MM.1S (cell line): ENCODE measurements around the gene CYS1.
"Not testable (repeated sequence)": the region's sequence is repeated elsewhere in the genome, so short reads cannot be mapped to it uniquely, and the experiment has no call there.

Experiments
- DNase-seq: peaks from one replicate; pipeline ENCODE4 v3.0.0-alpha.2; 2015
- H2AFZ ChIP-seq: fragments of 300-600 bp; sonication (generic); 2 replicates; pipeline ENCODE4 v1.6.0; 2016; ENCODE audit warnings: antibody characterized with exemption, low read length
- H3F3A ChIP-seq: fragments of 300-600 bp; sonication (generic); 2 replicates; pipeline ENCODE4 v1.6.1; 2016; ENCODE audit warnings: mild to moderate bottlenecking, antibody characterized with exemption, low read length, moderate library complexity, mixed read lengths; ENCODE audit not compliant: insufficient read depth
- H3K27ac ChIP-seq: fragments of 300-600 bp; sonication (generic); 2 replicates; pipeline ENCODE4 v1.5.1; 2016; ENCODE audit warnings: mild to moderate bottlenecking, low read length
- H3K27me3 ChIP-seq: fragments of 300-600 bp; sonication (generic); replicated peaks from 2 replicates; pipeline ENCODE4 v1.6.0; 2016; ENCODE audit warnings: low read length; ENCODE audit not compliant: insufficient read depth
- H3K36me3 ChIP-seq: fragments of 300-600 bp; sonication (generic); replicated peaks from 2 replicates; pipeline ENCODE4 v1.6.1; 2016; ENCODE audit warnings: mild to moderate bottlenecking, low read length, mixed read lengths; ENCODE audit not compliant: insufficient read depth
- H3K4me1 ChIP-seq: fragments of 300-600 bp; sonication (generic); 2 replicates; pipeline ENCODE4 v1.6.1; 2016; ENCODE audit warnings: low read length, mixed read lengths
- H3K4me2 ChIP-seq: fragments of 300-600 bp; sonication (generic); 2 replicates; pipeline ENCODE4 v1.6.0; 2016; ENCODE audit warnings: low read depth, low read length
- H3K4me3 ChIP-seq: fragments of 300-600 bp; sonication (generic); 2 replicates; pipeline ENCODE4 v1.5.1; 2016; ENCODE audit warnings: low read length, mixed read lengths
- H3K79me2 ChIP-seq: fragments of 300-600 bp; sonication (generic); 2 replicates; pipeline ENCODE4 v1.6.1; 2016; ENCODE audit warnings: mixed run types, low read length, mixed read lengths
- H3K9ac ChIP-seq: fragments of 300-600 bp; sonication (generic); 2 replicates; pipeline ENCODE4 v1.6.1; 2016; ENCODE audit warnings: low read length, mixed read lengths
- H3K9me2 ChIP-seq: fragments of 300-600 bp; sonication (generic); replicated peaks from 2 replicates; pipeline ENCODE4 v1.6.1; 2016; ENCODE audit warnings: mild to moderate bottlenecking, low read length, mixed read lengths; ENCODE audit not compliant: insufficient read depth
- H3K9me3 ChIP-seq: fragments of 300-600 bp; sonication (generic); replicated peaks from 2 replicates; pipeline ENCODE4 v1.6.1; 2016; ENCODE audit warnings: mild to moderate bottlenecking, low read length, mixed read lengths; ENCODE audit not compliant: insufficient read depth
- H4K20me1 ChIP-seq: fragments of 300-600 bp; sonication (generic); 2 replicates; pipeline ENCODE4 v1.6.1; 2016; ENCODE audit warnings: mild to moderate bottlenecking, low read length, moderate library complexity, mixed read lengths; ENCODE audit not compliant: insufficient read depth
- CTCF ChIP-seq: fragments of 300-600 bp; sonication (generic); IDR thresholded peaks from 2 replicates; pipeline ENCODE4 v1.5.1; 2016; ENCODE audit warnings: antibody characterized with exemption, low read length, mixed read lengths
- EZH2 ChIP-seq: fragments of 300-600 bp; sonication (generic); optimal IDR thresholded peaks from 2 replicates; pipeline ENCODE3; 2017; ENCODE audit warnings: low read depth, mild to moderate bottlenecking, antibody characterized with exemption, low read length, mixed read lengths
- EZH2phosphoT487 ChIP-seq: fragments of 300-600 bp; sonication (generic); IDR thresholded peaks from 2 replicates; pipeline ENCODE4 v1.6.1; 2018; ENCODE audit warnings: antibody characterized with exemption, low read length

The CYS1 gene

GRCh38 chr2:10010861-10011605 is 69.2 kb downstream of the CYS1 start:
- not testable (repeated sequence) for H2AFZ ChIP-seq, DNase-seq, H3K4me2 ChIP-seq, H3K4me1 ChIP-seq, H4K20me1 ChIP-seq, H3K9me3 ChIP-seq, H3K9me2 ChIP-seq, H3F3A ChIP-seq, H3K4me3 ChIP-seq, H3K27ac ChIP-seq, H3K36me3 ChIP-seq, H3K9ac ChIP-seq, H3K27me3 ChIP-seq, H3K79me2 ChIP-seq

- Histone ChIP-seq H3K9me3 (no peaks in the 10 kb centered on the region), H3K4me1 (no peaks in the 10 kb centered on the region), H3K27ac (no peak overlapping the region), H3K36me3 (no peaks in the 10 kb centered on the region), H3K27me3 (no peaks in the 10 kb centered on the region), H3F3A (no peaks in the 10 kb centered on the region), H3K4me2 (no peak overlapping the region), H4K20me1 (no peaks in the 10 kb centered on the region), H3K79me2 (no peaks in the 10 kb centered on the region), H2AFZ (no peak overlapping the region), H3K4me3 (no peak overlapping the region), H3K9ac (no peak overlapping the region), H3K9me2 (no peaks in the 10 kb centered on the region)
- DNase-seq = no peak
- TF ChIP-seq EZH2phosphoT487 = no peak
- no peak for TF ChIP-seq EZH2
- TF ChIP-seq CTCF = no peak
Observed at GRCh38 chr2:10009811-10010781, 70.1 kb downstream of the CYS1 start.

- Histone ChIP-seq H3K27me3 (no peaks in the 10 kb centered on the region), H3K4me2 (no peak overlapping the region), H3K4me1 (no peaks in the 10 kb centered on the region), H3K9me3 (no peaks in the 10 kb centered on the region), H3K9me2 (no peaks in the 10 kb centered on the region), H3K4me3 (no peak overlapping the region), H2AFZ (no peak overlapping the region), H3K27ac (no peak overlapping the region), H3K36me3 (no peaks in the 10 kb centered on the region), H4K20me1 (no peaks in the 10 kb centered on the region), H3K9ac (no peak overlapping the region), H3K79me2 (no peaks in the 10 kb centered on the region), H3F3A (no peaks in the 10 kb centered on the region)
- DNase-seq = no peak
- TF ChIP-seq EZH2phosphoT487 (no peak), CTCF (no peak), EZH2 (no peak)
Observed at GRCh38 chr2:10009271-10009810, 70.9 kb downstream of the CYS1 start.
